IMR-90 (cell line): ENCODE results near the gene ZNF711. TPM values are rescaled to one million over a fixed set of nuclear protein-coding genes. Genes with fewer than 3 reads are reported as not detected.

Experiments used
- ATAC-seq: fragments of 200-7000 bp; cut with Tn5 transposase; 2 replicates; pipeline ENCODE4 v1.9.1; 2020; ENCODE audit warnings: low read depth, mild to moderate bottlenecking, moderate library complexity
- BruUV-seq: library from RNA; stranded (reverse); fragments of 400-500 nt; replicated peaks from 2 replicates; lab custom pipeline; 2021; lab: Mats Ljungman, UMichigan
- CTCF ChIA-PET: fragments of 300-600 bp; formaldehyde crosslinking; extraction: SDS; loops from one replicate; lab custom pipeline; 2021; ENCODE audit warnings: antibody characterized with exemption; lab: Yijun Ruan, JAX
- POLR2A ChIA-PET: fragments of 300-600 bp; sonication (Branson Sonifier 250); formaldehyde crosslinking; loops from one replicate; lab custom pipeline; 2022; ENCODE audit warnings: antibody characterized with exemption; ENCODE audit not compliant: unreplicated experiment; lab: Charles Lee
- DNase-seq: peaks from one replicate; pipeline ENCODE4 v3.0.0; 2013
- H2AFZ ChIP-seq: replicated peaks from 2 replicates; pipeline ENCODE3; 2013; ENCODE audit warnings: low read length, mild to moderate bottlenecking; ENCODE audit not compliant: poor library complexity
- H2AK5ac ChIP-seq: 2 replicates; pipeline ENCODE4 v1.6.1; 2013; ENCODE audit warnings: low read depth, low read length, inconsistent platforms
- H2AK9ac ChIP-seq: replicated peaks from 2 replicates; pipeline ENCODE3; 2013; ENCODE audit warnings: mild to moderate bottlenecking, low read depth, low read length, moderate library complexity; ENCODE audit not compliant: poor library complexity
- H2BK120ac ChIP-seq: 2 replicates; pipeline ENCODE4 v1.6.1; 2013; ENCODE audit warnings: low read depth, low read length, inconsistent platforms
- H2BK15ac ChIP-seq: 3 replicates; pipeline ENCODE4 v1.6.1; 2013; ENCODE audit warnings: low read depth, low read length, inconsistent platforms
- H2BK20ac ChIP-seq: 2 replicates; pipeline ENCODE4 v1.6.1; 2013; ENCODE audit warnings: low read depth, mild to moderate bottlenecking, inconsistent platforms, low read length, moderate library complexity
- H2BK5ac ChIP-seq: 2 replicates; pipeline ENCODE4 v1.6.1; 2013; ENCODE audit warnings: mild to moderate bottlenecking, low read depth, low read length, inconsistent platforms; ENCODE audit not compliant: poor library complexity, severe bottlenecking
- H3K14ac ChIP-seq: replicated peaks from 2 replicates; pipeline ENCODE4 v1.6.1; 2013; ENCODE audit warnings: low read depth, low read length, inconsistent platforms
- H3K18ac ChIP-seq: 2 replicates; pipeline ENCODE4 v1.6.1; 2013; ENCODE audit warnings: low read depth, low read length, control low read depth
- H3K23ac ChIP-seq: 2 replicates; pipeline ENCODE4 v1.6.1; 2013; ENCODE audit warnings: low read depth, low read length, inconsistent platforms
- H3K27ac ChIP-seq: 2 replicates; pipeline ENCODE4 v1.5.1; 2013; ENCODE audit warnings: mild to moderate bottlenecking, control low read depth, low read length; ENCODE audit not compliant: insufficient read depth
- H3K27me3 ChIP-seq: 2 replicates; pipeline ENCODE4 v1.6.1; 2013; ENCODE audit warnings: low read length; ENCODE audit not compliant: control insufficient read depth, insufficient read depth
- H3K36me3 ChIP-seq: 2 replicates; pipeline ENCODE4 v1.6.1; 2013; ENCODE audit warnings: low read length, mixed read lengths; ENCODE audit not compliant: control insufficient read depth, insufficient read depth
- H3K4ac ChIP-seq: 2 replicates; pipeline ENCODE4 v1.6.1; 2013; ENCODE audit warnings: low read depth, low read length, inconsistent platforms
- H3K4me1 ChIP-seq: 2 replicates; pipeline ENCODE4 v1.6.1; 2013; ENCODE audit warnings: low read length, mixed read lengths; ENCODE audit not compliant: control insufficient read depth, insufficient read depth
- H3K4me2 ChIP-seq: 2 replicates; pipeline ENCODE4 v1.6.1; 2013; ENCODE audit warnings: low read depth, mild to moderate bottlenecking, control low read depth, low read length, moderate library complexity
- H3K4me3 ChIP-seq: 2 replicates; pipeline ENCODE4 v1.5.1; 2013; ENCODE audit warnings: low read depth, mild to moderate bottlenecking, control low read depth, low read length, moderate library complexity; ENCODE audit not compliant: insufficient read depth
- H3K56ac ChIP-seq: 2 replicates; pipeline ENCODE4 v1.6.1; 2013; ENCODE audit warnings: low read length, inconsistent platforms; ENCODE audit not compliant: insufficient read depth; ENCODE audit errors: extremely low read depth
- H3K79me1 ChIP-seq, 2 experiments: 2 replicates each; pipeline ENCODE4 v1.6.1; 2013; ENCODE audit warnings: low read length in 2 of 2, inconsistent platforms in 1 of 2, low read depth in 1 of 2
- H3K9ac ChIP-seq: 2 replicates; pipeline ENCODE4 v1.6.1; 2013; ENCODE audit warnings: low read depth, low read length, control low read depth
- H3K9me1 ChIP-seq: 2 replicates; pipeline ENCODE4 v1.6.1; 2013; ENCODE audit warnings: low read length, inconsistent platforms; ENCODE audit not compliant: insufficient read depth
- H3K9me3 ChIP-seq: 2 replicates; pipeline ENCODE4 v1.6.1; 2013; ENCODE audit warnings: low read length; ENCODE audit not compliant: control insufficient read depth, insufficient read depth
- H4K20me1 ChIP-seq: 2 replicates; pipeline ENCODE4 v1.6.1; 2013; ENCODE audit warnings: low read length, inconsistent platforms; ENCODE audit not compliant: insufficient read depth
- H4K5ac ChIP-seq: 2 replicates; pipeline ENCODE4 v1.6.1; 2013; ENCODE audit warnings: mild to moderate bottlenecking, low read depth, low read length, control low read depth
- H4K8ac ChIP-seq, 2 experiments: 2 replicates each; pipeline ENCODE4 v1.6.1; 2013; ENCODE audit warnings: low read depth in 2 of 2, low read length in 2 of 2, control low read depth in 1 of 2, inconsistent platforms in 1 of 2
- H4K91ac ChIP-seq: 2 replicates; pipeline ENCODE4 v1.6.1; 2013; ENCODE audit warnings: low read depth, low read length, inconsistent platforms; ENCODE audit not compliant: insufficient read depth
- BHLHE40 ChIP-seq: fragments of 150-350 bp; IDR thresholded peaks from 2 replicates; pipeline ENCODE4 v1.6.1; 2016; ENCODE audit warnings: mild to moderate bottlenecking, low read depth, low read length
- CEBPB ChIP-seq: IDR thresholded peaks from 2 replicates; pipeline ENCODE4 v1.6.1; 2012; ENCODE audit warnings: low read depth, low read length, improper control_type of control experiment
- CTCF ChIP-seq: conservative IDR thresholded peaks from 2 replicates; pipeline ENCODE4 v1.5.1; 2012; ENCODE audit warnings: mild to moderate bottlenecking, low read depth, low read length, improper control_type of control experiment
- MAFK ChIP-seq: IDR thresholded peaks from 2 replicates; pipeline ENCODE4 v1.6.1; 2012; ENCODE audit warnings: low read depth, low read length, improper control_type of control experiment
- NFE2L2 ChIP-seq: fragments of 150-350 bp; IDR thresholded peaks from 2 replicates; pipeline ENCODE4 v1.6.1; 2016; ENCODE audit warnings: low read depth, mild to moderate bottlenecking, low read length
- POLR2A ChIP-seq: IDR thresholded peaks from 2 replicates; pipeline ENCODE4 v1.6.1; 2012; ENCODE audit warnings: mild to moderate bottlenecking, low read depth, low read length
- RAD21 ChIP-seq: IDR thresholded peaks from 2 replicates; pipeline ENCODE4 v1.6.1; 2012; ENCODE audit warnings: low read length, improper control_type of control experiment
- RCOR1 ChIP-seq: IDR thresholded peaks from 2 replicates; pipeline ENCODE4 v1.6.1; 2012; ENCODE audit warnings: mild to moderate bottlenecking, low read length, improper control_type of control experiment; ENCODE audit not compliant: insufficient replicate concordance
- SMC3 ChIP-seq: fragments of 150-350 bp; IDR thresholded peaks from 2 replicates; pipeline ENCODE4 v1.6.1; 2016; ENCODE audit warnings: low read depth, mild to moderate bottlenecking, antibody characterized with exemption, low read length, moderate library complexity
- USF2 ChIP-seq: fragments of 150-350 bp; IDR thresholded peaks from 2 replicates; pipeline ENCODE4 v1.6.1; 2017; ENCODE audit warnings: mild to moderate bottlenecking, antibody characterized with exemption, low read length, low read depth
- WGBS, 2 experiments: methylation state at CpG; one replicate each; pipeline versions ENCODE4 v1.1.5 to v1.1.7; 2013; ENCODE audit warnings: missing lambda C conversion rate in 2 of 2; ENCODE audit not compliant: insufficient read length in 1 of 2; ENCODE audit errors: extremely low coverage in 2 of 2; 5-methylcytosine and 5-hydroxymethylcytosine counted together
- dilution Hi-C: fragments of 300-500 bp; cut with HindIII; formaldehyde crosslinking; loops from one replicate; pipeline ENCODE4 v1.14.3; 2018; ENCODE audit warnings: low sequenced_read_pairs; ENCODE audit not compliant: unreplicated experiment
- in situ Hi-C: fragments of 300-500 bp; cut with MboI; formaldehyde crosslinking; loops from 3 replicates; pipeline ENCODE4 v1.14.3; 2019; ENCODE audit warnings: low sequenced_read_pairs, inconsistent platforms, mixed read lengths
- intact Hi-C: fragments of 100-400 bp; cut with micrococcal nuclease; formaldehyde crosslinking; loops from 2 replicates; pipeline ENCODE4 v1.10.0; 2022
- polyA plus RNA-seq, 3 experiments: library from polyadenylated mRNA; depleted of rRNA; stranded (reverse); fragments of >200 nt; gene quantifications; 2 replicates each; pipeline ENCODE4 v1.2.3, GENCODE V29; 2012; ENCODE audit warnings: low replicate concordance in 1 of 3
- total RNA-seq: library from RNA; depleted of rRNA; stranded (reverse); fragments of >200 nt; gene quantifications from 2 replicates; pipeline ENCODE4 v1.2.3, GENCODE V29; 2012

The ZNF711 gene
- total and polyA plus RNA-seq, 2 of the 4 experiments (the other 2 are of a cell fraction): 2.3 to 2.9 TPM

GRCh38 chrX:85203461-85203970, 40.3 kb upstream of the ZNF711 start:
- Histone ChIP-seq H2AK5ac (no peak overlapping the region), H3K23ac (no peak overlapping the region), H4K91ac (no peak overlapping the region), H2BK5ac (no peak overlapping the region), H3K27ac (no peak overlapping the region), H2AK9ac (no peak overlapping the region), H3K9me3 (no peaks in the 10 kb centered on the region; the same call in 1 of the 2 replicates), H3K4me2 (no peak overlapping the region), H2AFZ (no peak overlapping the region), H3K27me3 (no peaks in the 10 kb centered on the region), H2BK120ac (no peak overlapping the region), H3K4me3 (no peak overlapping the region), H4K8ac (no peak overlapping the region), H3K36me3 (no peaks in the 10 kb centered on the region), H3K9me1 (no peaks in the 10 kb centered on the region), H3K18ac (no peak overlapping the region), H3K14ac (no peak overlapping the region), H3K56ac (no peak overlapping the region), H2BK15ac (no peak overlapping the region), H4K5ac (no peak overlapping the region), H3K9ac (no peak overlapping the region), H4K20me1 (no peaks in the 10 kb centered on the region), H2BK20ac (no peak overlapping the region), H3K79me1 (no peaks in the 10 kb centered on the region), H3K4ac (no peak overlapping the region), H3K4me1 (no peaks in the 10 kb centered on the region)
- TF ChIP-seq USF2 (no peak), SMC3 (no peak), CTCF (no peak), MAFK (no peak), POLR2A (no peak), RAD21 (no peak), BHLHE40 (no peak), NFE2L2 (no peak), CEBPB (no peak), RCOR1 (no peak)
- intact Hi-C loops (no loop called here), dilution Hi-C loops (no loop called here), in situ Hi-C loops (no loop called here)
- no peak for ATAC-seq
- 100% methylated on average over 1 of the region's 8 CpGs; no CpG with 5 or more reads in 1 of the 2 experiments for WGBS, 2 experiments
- ChIA-PET POLR2A (no interaction called here), CTCF (no interaction called here)
- no TSS peak for BruUV-seq
- no peak for DNase-seq
